ENCODE measurements around the gene ZNF14.
"Not testable (repeated sequence)": the region's sequence is repeated elsewhere in the genome, so short reads cannot be mapped to it uniquely, and the experiment has no call there.

The ZNF14 gene

DNA sequence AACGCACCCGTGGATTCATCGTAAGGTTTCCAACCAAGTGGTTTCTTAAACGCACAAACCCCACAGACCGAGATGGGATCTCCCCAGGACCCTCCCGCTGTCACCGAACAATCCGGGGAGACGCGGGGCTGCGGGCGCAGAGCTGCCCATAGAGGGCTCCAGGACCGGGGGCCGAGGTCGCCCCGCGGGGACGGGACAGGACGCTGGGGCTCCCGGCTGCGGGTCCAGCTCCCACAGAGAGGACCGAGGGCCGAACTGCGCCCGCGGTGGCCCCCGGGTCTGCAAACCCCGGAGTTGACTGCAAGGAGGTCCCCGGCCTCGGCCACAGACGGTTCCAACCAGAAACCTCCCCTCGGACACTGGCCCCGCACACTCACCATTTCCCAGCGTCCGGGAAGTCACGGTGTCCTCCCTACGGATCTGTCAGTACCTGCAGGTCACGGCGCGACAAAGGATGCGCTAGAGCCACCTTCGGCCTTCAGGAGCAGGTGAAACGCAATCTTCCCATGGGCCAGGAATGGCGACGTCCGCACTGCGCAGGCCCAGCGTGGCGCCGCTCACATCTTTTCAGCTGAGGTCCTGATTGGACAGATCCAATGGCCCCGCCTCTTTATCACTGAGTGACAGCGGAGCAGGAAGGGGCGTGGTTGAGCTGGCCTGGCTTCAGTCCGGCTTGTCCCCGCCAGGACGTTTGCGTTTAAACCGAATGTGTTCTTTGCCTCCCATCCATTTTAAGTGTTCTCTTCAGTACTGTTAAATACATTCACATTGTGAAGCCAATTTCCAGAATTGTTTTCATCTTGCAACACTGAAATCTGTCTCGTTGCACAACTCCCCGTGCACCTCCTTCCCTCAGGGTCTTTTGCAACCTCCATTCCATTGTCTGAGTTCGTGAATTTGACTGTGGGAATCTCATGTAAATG is at the start of gene ZNF14:
ZNF14 (minus strand) TSS at position 534 of the 923 bp plus-strand sequence; CDS start at position 380, 154 bp downstream.
- FAIRE-seq, result peak; percentile 89
- peak; percentile 99 for DNase-seq (ENCODE audit: insufficient read length, low spot score)

DNA sequence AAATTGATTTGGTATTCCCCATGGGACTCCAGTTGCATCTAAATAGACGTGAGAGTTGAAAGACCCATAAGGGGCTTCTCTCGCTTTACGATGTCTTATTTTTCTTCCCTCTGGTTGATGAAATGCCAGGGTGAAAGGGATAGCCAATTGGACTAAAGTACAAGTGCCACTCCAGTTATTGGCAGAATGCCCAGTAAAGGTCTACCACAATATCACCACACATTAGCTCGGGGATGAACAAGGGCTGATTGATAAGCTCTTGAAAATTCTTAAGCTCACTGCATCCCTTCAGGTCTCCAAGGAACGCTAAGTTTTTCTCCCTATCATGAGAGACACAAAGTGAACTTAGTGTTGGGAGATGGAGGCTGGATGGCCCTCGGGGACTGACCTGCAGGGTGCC is 48.9 kb upstream of the ZNF14 start:
- not testable (repeated sequence) for FAIRE-seq; DNase-seq (ENCODE audit: insufficient read length, low spot score)

DNA sequence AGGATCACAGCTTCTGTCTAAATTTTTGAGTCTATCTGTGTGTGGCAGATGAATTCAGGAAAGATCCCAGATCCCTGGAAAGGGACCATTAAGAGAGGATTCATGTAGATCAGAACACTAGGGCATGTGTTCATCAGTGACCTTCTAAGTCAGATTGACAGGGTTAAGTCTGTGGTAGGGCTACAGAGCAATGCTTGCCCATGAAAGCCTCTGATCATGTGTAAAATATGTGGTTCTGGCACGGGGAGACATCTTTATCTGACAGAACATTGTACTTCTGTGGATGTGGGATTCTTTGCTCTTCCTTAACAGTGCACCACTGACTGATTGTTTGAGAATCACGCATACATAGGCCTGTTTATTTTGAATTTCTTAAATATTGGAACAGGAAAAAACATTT is 45.8 kb upstream of the ZNF14 start:
- DNase-seq (ENCODE audit: insufficient read length, low spot score), result no peak
- no peak for FAIRE-seq

DNA sequence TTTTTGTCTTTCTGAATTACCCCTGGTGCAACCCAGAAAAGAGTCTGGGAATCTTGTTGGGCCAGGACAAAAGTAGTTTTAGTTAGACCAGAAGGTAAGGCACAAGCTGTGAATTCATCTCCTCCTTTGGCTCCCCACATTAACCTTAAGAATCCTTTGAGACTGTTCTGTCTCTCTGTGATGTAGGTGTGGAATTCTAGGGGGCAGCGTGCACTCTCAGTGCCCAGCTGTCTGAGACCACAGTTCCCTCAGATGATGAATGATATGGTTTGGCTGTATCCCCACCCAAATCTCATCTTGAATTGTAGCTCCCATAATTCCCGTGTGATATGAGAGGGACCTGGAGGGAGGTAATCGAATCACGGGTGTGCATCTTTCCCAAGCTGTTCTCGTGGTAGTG is 44.8 kb upstream of the ZNF14 start:
- no peak for FAIRE-seq

DNA sequence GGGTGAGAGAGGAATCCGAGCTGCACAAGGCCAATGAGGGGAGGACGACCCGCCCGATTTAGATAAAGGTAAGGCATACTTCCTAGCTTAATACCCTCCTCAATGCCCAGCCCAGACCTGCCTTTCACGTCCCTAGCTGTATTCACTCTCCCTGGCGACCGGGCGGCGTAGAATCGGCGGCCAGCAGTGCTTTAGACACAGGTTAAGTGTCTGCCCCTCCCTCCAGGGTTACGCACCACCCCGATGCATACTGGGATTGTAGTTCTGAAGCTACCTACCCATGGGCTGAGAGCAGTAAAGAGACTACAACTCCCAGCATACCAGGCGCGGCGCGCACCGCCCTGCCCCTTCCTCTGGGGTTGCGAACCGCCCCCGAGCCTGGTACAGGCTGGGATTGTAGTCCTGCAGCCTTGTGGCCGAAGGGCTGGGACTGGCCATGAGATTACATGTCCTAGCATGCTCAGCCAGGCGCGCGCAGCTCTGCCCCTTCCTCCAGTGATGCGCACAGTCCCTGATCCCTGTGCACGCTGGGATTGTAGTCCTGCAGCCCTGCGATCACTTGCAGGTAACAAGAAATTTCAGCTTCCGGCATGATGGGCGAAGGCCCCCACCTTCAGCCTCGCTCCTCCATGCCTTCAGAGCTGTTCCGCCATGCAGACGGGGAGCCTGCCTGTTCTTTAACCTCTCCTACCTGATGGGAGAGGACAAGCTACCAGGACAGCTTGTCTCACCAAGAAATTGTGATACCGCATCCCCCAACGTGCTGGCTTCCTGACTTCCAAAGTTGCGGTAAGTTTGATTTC is 43.5 kb upstream of the ZNF14 start:
- peak; percentile 76 for DNase-seq (ENCODE audit: insufficient read length, low spot score)
- peak; percentile 99 for FAIRE-seq

More for the DNA sequence above, 44.8 kb upstream of the ZNF14 start:
- DNase-seq (ENCODE audit: insufficient read length, low spot score), result no peak

DNA sequence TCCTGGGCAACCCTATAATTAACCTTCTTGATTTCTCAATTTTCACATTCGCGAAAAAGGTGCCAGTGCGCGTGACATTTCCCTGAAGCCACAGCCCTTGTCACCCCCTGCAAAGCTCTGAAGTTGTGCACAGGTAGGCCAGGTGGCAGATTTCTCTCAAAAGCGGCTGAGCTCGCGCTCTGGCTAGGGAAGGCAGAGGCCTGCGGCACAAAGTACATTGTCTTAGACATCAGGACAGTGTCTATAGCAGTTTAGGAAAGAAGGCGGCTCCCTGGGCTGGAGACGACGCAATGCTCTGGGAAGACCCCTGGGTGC is 42.9 kb upstream of the ZNF14 start:
- no peak for DNase-seq (ENCODE audit: insufficient read length, low spot score)
- FAIRE-seq, result peak; percentile 52

DNA sequence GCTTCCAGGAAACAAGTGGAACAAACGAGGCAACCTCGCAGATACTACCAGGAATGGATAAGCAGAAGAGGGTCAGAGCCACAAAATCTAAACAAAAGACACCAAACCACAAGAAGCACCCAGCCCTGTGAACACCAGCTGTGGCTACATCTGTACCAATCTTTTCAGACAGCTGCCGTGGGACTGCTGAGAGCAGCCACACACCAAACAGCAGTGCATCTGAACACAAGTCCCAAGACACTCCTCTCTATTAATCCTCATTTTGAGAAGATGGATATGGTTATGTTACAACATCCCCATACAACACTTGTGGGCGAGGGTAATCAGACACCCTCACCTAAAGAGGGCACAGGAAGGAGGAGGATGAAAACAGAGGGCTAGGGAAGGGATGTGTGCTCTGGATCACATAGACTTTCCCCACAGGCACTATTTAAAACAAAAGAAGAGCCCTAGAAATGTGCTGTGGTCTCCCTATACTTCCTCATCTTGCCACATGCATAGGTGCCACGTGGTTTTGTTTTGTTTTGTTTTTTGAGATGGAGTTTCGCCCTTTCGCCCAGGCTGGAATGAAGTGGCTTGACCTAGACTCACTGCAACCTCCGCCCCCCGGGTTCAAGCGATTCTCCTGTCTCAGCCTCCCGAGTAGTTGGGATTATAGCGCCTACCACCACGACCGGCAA is 41.6 kb upstream of the ZNF14 start:
- no peak for FAIRE-seq
- no peak for DNase-seq (ENCODE audit: insufficient read length, low spot score)

DNA sequence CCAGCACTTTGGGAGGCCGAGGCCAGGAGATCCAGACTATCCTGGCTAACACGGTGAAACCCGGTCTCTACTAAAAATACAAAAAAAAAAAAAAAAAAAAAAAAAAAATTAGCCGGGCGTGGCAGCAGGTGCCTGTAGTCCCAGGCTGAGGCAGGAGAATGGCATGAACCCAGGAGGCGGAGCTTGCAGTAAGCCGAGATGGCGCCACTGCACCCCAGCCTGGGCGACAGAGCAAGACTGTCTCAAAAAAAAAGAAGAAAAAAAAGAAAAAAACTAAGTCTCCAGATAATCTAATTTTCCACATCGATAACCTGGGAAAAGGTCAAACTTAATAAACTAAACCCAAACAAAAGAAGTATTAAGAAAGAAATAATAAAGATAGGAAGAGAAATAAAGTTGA is 39.1 kb upstream of the ZNF14 start:
- not testable (repeated sequence) for DNase-seq (ENCODE audit: insufficient read length, low spot score); FAIRE-seq

DNA sequence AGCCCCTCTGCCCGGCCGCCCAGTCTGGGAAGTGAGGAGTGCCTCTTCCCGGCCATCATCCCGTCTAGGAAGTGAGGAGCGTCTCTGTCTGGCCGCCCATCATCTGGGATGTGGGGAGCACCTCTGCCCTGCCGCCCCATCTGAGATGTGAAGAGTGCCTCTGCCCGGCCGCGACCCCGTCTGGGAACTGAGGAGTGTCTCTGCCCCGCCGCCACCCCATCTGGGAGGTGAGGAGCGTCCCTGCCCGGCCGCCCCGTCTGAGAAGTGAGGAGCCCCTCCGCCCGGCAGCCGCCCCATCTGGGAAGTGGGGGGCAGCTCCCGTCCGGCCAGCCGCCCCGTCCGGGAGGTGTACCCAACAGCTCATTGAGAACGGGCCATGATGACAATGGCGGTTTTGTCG is 37.1 kb upstream of the ZNF14 start:
- DNase-seq (ENCODE audit: insufficient read length, low spot score); FAIRE-seq: not testable (repeated sequence)

DNA sequence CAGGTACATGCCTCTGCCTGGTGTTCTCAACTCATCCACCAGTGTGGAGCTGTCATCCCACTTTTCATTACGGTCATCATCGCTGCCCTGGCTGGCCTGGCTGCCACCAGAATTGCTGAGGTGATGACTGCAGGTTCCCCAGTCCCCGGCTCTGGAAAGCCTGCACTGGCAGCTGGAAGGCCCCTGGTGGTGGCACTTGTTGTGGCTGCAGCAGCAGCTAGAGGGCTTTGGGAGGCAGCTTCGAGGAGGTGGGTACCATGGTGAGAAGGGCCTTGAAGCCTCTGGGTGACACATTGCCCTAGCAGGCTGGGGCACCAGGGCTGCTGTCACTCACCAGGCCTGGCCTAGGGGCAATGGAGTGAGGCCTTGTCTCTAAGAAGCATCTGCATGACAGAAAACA is 25.3 kb upstream of the ZNF14 start:
- FAIRE-seq (no peak), DNase-seq (ENCODE audit: insufficient read length, low spot score) (no peak)

DNA sequence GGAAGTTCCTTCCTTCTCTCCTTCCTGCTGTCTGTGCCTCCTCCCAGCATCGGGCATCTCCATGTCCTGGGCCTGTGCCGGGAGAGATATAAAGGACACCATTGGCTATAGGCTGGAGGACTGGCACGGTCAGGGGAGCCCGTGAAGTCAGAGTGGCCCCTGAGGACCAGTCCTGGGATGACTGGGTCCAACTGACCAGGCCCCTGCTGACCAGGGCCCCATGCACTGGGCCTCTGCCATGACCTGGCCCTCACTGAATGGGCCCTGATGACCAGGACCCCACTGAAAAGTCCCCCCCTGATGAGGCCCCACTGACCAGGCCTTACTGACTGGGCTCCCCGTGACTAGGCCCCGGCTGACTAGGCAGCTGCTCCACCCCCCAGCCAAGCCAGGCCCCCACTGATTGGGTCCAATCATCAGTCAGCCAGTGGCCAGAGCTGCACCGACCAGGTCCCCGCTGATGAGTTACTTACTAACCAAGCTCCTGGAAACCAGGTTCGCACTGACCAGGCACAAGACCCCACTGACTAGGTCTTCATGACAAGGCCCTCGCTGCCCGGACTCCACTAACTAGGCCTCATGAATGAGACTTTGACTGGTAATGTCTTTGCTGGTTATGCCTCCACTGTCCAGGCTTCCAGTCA is 20.0 kb upstream of the ZNF14 start:
- DNase-seq (ENCODE audit: insufficient read length, low spot score), result no peak
- no peak for FAIRE-seq

DNA sequence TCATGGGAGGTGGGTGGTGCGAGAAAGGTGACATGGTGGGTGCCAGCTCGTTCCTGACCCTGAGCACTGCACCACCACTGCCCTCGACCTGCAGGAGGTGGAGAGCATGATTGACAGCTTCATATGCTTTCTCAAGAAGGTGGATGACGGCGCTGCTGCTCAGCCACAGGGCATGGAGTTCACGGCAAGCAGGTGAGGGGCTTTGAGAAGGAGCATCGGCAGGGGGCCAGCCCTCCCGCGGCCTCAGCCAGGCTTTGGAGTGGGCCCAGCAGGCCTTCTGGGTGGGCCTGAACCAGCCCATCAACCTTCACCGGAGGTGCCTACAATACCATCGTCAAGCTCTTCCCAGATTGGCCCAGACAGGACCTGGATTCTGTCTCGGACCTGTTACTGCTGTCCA is 18.9 kb upstream of the ZNF14 start:
- DNase-seq (ENCODE audit: insufficient read length, low spot score) (no peak), FAIRE-seq (no peak)

DNA sequence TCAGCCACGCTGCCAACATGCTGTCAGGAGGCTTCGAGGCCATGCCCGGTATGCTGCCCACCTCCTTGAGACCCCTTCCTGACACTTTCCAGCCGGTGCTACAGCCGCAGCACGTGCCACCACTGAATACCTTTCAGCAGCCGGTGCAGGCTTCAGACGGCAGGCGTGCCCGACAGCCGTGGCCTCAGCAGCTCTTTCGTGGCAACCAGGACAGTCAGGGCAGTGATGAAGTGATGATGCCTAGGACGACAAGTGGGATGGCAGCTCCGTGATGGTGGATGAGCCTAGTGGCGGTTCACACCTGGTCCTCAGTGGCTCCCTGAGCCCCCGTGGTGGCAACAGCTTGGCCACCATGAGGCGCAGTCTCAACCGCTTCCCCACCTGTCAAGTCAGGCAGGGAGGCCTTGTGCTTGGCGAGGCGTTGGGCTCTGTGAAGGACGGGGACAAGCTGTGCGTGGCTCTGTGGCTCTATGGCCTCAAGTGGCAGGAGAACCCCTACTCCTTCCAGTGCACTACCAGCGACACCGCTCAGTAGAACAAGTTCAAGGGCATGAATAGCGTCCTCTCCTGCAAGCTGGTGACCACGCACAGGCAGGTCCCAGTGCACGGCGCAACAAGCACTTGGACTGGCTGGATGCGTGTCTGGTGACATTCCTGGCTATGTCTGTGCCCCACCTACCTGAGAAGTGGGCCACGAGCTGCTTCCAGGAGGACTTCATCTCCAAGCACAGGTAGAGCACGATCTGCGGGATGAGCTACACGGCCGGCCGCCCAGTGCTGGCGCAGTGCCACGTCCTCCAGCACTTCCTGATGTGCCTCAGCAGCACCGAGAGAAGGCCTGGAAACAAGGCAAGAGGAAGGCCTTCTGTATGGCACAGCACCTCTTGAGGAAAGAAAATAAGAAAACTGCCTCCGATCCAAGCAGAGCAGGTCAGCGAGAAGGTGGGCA is 18.2 kb upstream of the ZNF14 start:
- FAIRE-seq (no peak), DNase-seq (ENCODE audit: insufficient read length, low spot score) (no peak)

DNA sequence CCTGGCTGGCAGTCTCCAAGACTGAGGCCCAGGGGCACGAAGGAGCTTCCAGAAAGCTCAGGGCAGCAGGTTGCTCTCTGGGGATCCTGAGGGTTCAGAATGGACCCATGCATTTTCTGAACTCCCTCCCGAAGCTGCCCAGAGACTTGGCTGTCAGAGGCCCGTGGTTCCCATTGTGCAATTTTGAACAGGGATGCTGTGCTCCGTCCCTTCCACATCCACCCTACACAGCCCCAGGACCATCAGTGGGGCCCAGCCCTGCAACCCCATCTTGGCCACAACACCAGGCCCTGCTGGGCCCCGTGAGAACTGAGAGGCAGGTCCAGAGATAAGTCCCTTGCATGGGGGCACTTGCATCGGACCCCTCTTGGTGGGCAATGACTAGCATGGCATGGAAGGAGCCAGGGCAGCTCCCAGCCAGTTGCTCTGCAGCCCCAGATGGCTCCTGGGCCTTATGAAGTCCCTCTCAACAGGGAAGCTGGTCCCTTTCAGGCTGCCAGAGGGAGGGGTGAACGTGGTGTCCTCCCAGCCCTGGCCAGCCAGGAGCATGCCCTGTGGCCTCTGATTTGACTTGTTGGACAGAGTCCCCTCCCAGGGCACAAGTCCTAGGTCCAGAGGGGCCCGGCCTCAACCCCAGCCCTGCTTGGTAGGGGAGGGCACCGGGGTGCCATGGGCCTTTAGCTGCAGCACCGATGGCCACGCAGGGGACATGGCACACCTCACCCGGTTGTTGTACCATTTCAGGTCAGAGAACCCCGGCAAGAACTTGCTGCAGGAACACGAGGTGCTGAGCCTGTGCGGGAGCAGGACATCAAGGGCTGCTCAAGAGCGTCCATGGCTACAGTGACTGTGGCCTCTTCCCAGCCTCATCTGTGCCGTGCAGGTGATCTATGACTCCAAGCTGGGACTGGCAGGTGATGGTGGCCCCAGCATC is 17.3 kb upstream of the ZNF14 start:
- no peak for DNase-seq (ENCODE audit: insufficient read length, low spot score)
- FAIRE-seq, result no peak

DNA sequence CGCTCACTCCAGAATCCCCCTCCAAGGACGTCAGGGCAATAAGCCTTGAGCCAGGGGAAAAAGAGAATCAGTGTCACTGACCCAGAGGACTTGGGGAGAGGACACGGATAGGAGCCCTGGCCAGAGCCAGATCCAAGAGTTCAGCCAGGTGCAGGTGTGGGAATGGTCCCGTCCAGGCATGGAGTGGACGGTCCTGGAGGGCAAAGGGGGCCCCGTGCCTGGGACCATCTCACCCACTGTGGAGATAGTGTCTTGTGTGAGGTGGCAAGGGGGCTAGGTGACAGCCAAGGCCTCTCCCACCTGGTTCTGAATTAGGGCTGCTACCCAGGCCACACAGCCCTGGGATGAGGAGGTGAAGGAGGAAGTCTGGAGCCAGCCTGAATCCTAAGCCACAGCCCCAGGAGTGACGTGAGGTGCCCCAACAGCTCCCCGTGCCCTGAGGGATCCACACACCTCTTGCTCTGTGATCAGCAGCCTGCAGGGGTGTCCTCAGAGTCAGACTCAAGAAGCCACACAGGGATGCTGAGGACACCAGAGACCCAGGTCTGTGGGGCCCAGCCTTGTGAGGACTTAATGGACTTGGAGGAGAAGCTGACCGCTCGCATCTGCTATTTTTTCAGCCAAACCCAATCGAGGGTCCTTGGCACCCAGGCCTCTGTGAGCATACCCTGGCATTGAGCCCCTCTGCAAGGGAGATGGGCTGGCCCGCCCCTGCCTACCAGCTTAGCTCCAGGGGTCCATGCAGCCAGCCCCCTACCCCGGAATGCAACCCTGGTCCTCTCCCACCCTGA is 16.4 kb upstream of the ZNF14 start:
- DNase-seq (ENCODE audit: insufficient read length, low spot score), result no peak
- FAIRE-seq, result no peak

DNA sequence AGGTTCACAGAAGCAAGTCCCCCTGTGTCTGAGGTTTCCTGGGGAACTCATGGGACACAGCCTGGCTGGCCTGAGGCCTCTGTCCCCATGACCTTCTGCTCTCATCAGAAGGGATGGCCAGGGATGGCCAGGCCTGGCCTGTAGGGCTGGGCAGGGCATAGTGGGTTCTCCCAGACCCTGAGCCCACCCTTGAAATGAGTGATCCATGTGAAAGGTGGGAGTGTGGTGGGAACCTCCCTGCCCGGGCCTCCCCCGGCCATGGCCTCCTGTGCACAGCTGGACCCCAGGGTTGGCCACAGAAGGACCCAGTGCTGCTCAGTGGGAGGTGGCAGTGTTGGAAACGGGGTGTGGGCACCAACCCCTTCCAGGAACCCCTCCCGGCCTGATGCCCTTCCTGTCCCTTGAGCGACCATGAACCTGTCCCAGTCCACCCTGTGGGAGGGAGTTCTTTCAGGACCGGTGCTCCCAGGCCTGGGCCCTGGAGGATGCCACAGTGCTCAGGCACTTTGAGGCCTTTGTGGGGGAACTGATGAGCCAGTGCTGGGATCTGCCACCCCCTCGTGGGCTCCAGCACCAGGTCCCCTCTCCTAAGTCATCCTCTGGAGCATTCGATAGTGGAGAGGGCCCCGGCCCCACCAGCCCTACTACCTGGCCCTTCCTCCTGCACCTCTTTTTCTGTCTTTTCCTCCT is 15.5 kb upstream of the ZNF14 start:
- FAIRE-seq, result no peak
- DNase-seq (ENCODE audit: insufficient read length, low spot score), result no peak

Measured in GM19239 (cell line).